Tibial nerve (tissue), 3 donors: ENCODE measurements around the gene LMBR1.

Experiments
- CTCF ChIP-seq, 5 experiments: fragments of 200-600 bp in 3 of 5; fragments of 450-650 bp in 2 of 5; sonication (generic) in 3 of 5; IDR thresholded peaks; one replicate each; pipeline ENCODE4 v1.5.1; 2016 to 2019; ENCODE audit warnings: antibody characterized with exemption in 5 of 5, mild to moderate bottlenecking in 3 of 5, moderate library complexity in 2 of 5
- POLR2A ChIP-seq, 2 donors: fragments of 450-650 bp; IDR thresholded peaks; one replicate each; pipeline ENCODE4 v1.6.1; 2017; ENCODE audit warnings: antibody characterized with exemption in 2 of 2, mild to moderate bottlenecking in 2 of 2, moderate library complexity in 2 of 2

- TF ChIP-seq POLR2A (IDR thresholded peaks at IDR 0.05): no peak
- TF ChIP-seq CTCF (IDR thresholded peaks at IDR 0.05): no peak
Measured at GRCh38 chr7:156927571-156928405, 34.8 kb upstream of the LMBR1 start.
